ENCODE measurements around the gene HABP2.

Gene HABP2

GRCh38 chr10:113610631-113611601 is 58.1 kb downstream of the HABP2 start:
- no peak for TF ChIP-seq ELF4 (IDR thresholded peaks at IDR 0.05)
- TF ChIP-seq BHLHE40 (IDR thresholded peaks at IDR 0.05; ENCODE audit: borderline replicate concordance) = no peak
- TF ChIP-seq SUZ12 (IDR thresholded peaks at IDR 0.05) = no peak
- TF ChIP-seq HDGF (IDR thresholded peaks at IDR 0.05; ENCODE audit: borderline replicate concordance) = no peak
- no peak for TF ChIP-seq TARDBP (IDR thresholded peaks at IDR 0.05)
- no peak for TF ChIP-seq FOXK2 (IDR thresholded peaks at IDR 0.05)
- TF ChIP-seq NFRKB (IDR thresholded peaks at IDR 0.05) = no peak
- TF ChIP-seq ARNT (IDR thresholded peaks at IDR 0.05) = no peak
- DNase-seq (ENCODE audit: extremely low spot score) = peak; percentile 27
- ChIA-PET POLR2A (no interaction called here), CTCF (no interaction called here)

- DNase-seq (ENCODE audit: extremely low spot score) = no peak
- TF ChIP-seq CTBP1 (IDR thresholded peaks at IDR 0.05; ENCODE audit: borderline replicate concordance) (no peak), ELF4 (IDR thresholded peaks at IDR 0.05) (no peak), BHLHE40 (IDR thresholded peaks at IDR 0.05; ENCODE audit: borderline replicate concordance) (no peak)
- ChIA-PET POLR2A (no interaction called here), CTCF (no interaction called here)
Observed at GRCh38 chr10:113612154-113612553, 59.3 kb downstream of the HABP2 start.

GRCh38 chr10:113613427-113613826 is 60.6 kb downstream of the HABP2 start:
- ChIA-PET CTCF (interaction anchor here (0.6 to 0.7 kb wide), 3 partner anchors 9 to 981 kb away, joined by 3 read pairs; no protein-coding TSS in a partner anchor), POLR2A (no interaction called here)
- TF ChIP-seq NFRKB (IDR thresholded peaks at IDR 0.05) (no peak), FOXA1 (IDR thresholded peaks at IDR 0.05) (no peak), HDGF (IDR thresholded peaks at IDR 0.05; ENCODE audit: borderline replicate concordance) (no peak)
- DNase-seq (ENCODE audit: extremely low spot score) = no peak

GRCh38 chr10:113613977-113614690 is 61.3 kb downstream of the HABP2 start:
- no peak for DNase-seq (ENCODE audit: extremely low spot score)
- POLR2A ChIA-PET = no interaction called here
- no peak for TF ChIP-seq FOXM1 (IDR thresholded peaks at IDR 0.05; ENCODE audit: borderline replicate concordance)
- CTCF ChIA-PET = no interaction called here

GRCh38 chr10:113616244-113617074 is 63.6 kb downstream of the HABP2 start:
- ChIA-PET CTCF (interaction anchor here (0.6 to 2.7 kb wide), 6 partner anchors 10 to 85 kb away, joined by 3 to 10 read pairs (median 3); no protein-coding TSS in a partner anchor), POLR2A (no interaction called here)
- TF ChIP-seq BHLHE40 (IDR thresholded peaks at IDR 0.05; ENCODE audit: borderline replicate concordance) = no peak
- no peak for TF ChIP-seq SUZ12 (IDR thresholded peaks at IDR 0.05)
- no peak for TF ChIP-seq FOXK2 (IDR thresholded peaks at IDR 0.05)
- TF ChIP-seq ELF4 (IDR thresholded peaks at IDR 0.05) = no peak
- peak; percentile 46 for DNase-seq (ENCODE audit: extremely low spot score)

- DNase-seq (ENCODE audit: extremely low spot score) = no peak
- CTCF ChIA-PET = interaction anchor here (0.9 to 2.7 kb wide), 4 partner anchors 9 to 35 kb away, joined by 3 to 10 read pairs (median 4); no protein-coding TSS in a partner anchor
- TF ChIP-seq PKNOX1 (IDR thresholded peaks at IDR 0.05) (no peak), FOXK2 (IDR thresholded peaks at IDR 0.05) (no peak), ARNT (IDR thresholded peaks at IDR 0.05) (no peak), TARDBP (IDR thresholded peaks at IDR 0.05) (no peak), ZNF384 (IDR thresholded peaks at IDR 0.05) (no peak), FOXA1 (IDR thresholded peaks at IDR 0.05) (no peak), LEF1 (IDR thresholded peaks at IDR 0.05; ENCODE audit: borderline replicate concordance) (no peak), HDGF (IDR thresholded peaks at IDR 0.05; ENCODE audit: borderline replicate concordance) (no peak)
- POLR2A ChIA-PET = no interaction called here
Observed at GRCh38 chr10:113617086-113617485, 64.2 kb downstream of the HABP2 start.

- no peak for DNase-seq (ENCODE audit: extremely low spot score)
- ChIA-PET POLR2A (no interaction called here), CTCF (no interaction called here)
- no peak for TF ChIP-seq ARNT (IDR thresholded peaks at IDR 0.05)
- TF ChIP-seq LEF1 (IDR thresholded peaks at IDR 0.05; ENCODE audit: borderline replicate concordance) = no peak
- no peak for TF ChIP-seq FOXK2 (IDR thresholded peaks at IDR 0.05)
- no peak for TF ChIP-seq FOXA1 (IDR thresholded peaks at IDR 0.05)
- no peak for TF ChIP-seq BHLHE40 (IDR thresholded peaks at IDR 0.05; ENCODE audit: borderline replicate concordance)
- TF ChIP-seq SUZ12 (IDR thresholded peaks at IDR 0.05) = no peak
- TF ChIP-seq ZNF384 (IDR thresholded peaks at IDR 0.05) = no peak
- no peak for TF ChIP-seq NFRKB (IDR thresholded peaks at IDR 0.05)
- no peak for TF ChIP-seq ELF4 (IDR thresholded peaks at IDR 0.05)
- TF ChIP-seq L3MBTL2 (conservative IDR thresholded peaks at IDR 0.05) = no peak
- no peak for TF ChIP-seq SP1 (IDR thresholded peaks at IDR 0.05)
- no peak for TF ChIP-seq PKNOX1 (IDR thresholded peaks at IDR 0.05)
Observed at GRCh38 chr10:113618338-113618737, 65.5 kb downstream of the HABP2 start.
